DMS53 (cell line): ENCODE results near the gene IFNA8.
A peak's percentile ranks its signal among the peaks of the same experiment; 100 is the strongest.
"Not testable (repeated sequence)": the region's sequence is repeated elsewhere in the genome, so short reads cannot be mapped to it uniquely, and the experiment has no call there.

ENCODE experiments used
- DNase-seq: peaks from one replicate; lab custom pipeline; 2025; lab: John Stamatoyannopoulos, UW

IFNA8 gene

GRCh38 chr9:21428235-21428634 lies 19.3 kb downstream of the IFNA8 start:
- DNase-seq, result no peak

GRCh38 chr9:21429191-21429590 lies 20.3 kb downstream of the IFNA8 start:
- DNase-seq, result no peak

- no peak for DNase-seq
These were observed 23.9 kb downstream of the IFNA8 start for GRCh38 chr9:21432672-21433425.

- DNase-seq, result peak; percentile 81
These were observed 25.5 kb downstream of the IFNA8 start for GRCh38 chr9:21434202-21435014.

- DNase-seq, result not testable (repeated sequence)
These were observed 26.1 kb downstream of the IFNA8 start for GRCh38 chr9:21435015-21435383.

- no peak for DNase-seq
These were observed 31.2 kb downstream of the IFNA8 start, which contains the start of gene IFNA1 for GRCh38 chr9:21440139-21440538. IFNA1 (plus strand) TSS chr9:21440439; CDS start chr9:21440508, 69 bp downstream.

GRCh38 chr9:21443849-21444625 lies 35.1 kb downstream of the IFNA8 start:
- no peak for DNase-seq

GRCh38 chr9:21449312-21449711 lies 40.4 kb downstream of the IFNA8 start:
- DNase-seq, result not testable (repeated sequence)

- DNase-seq, result no peak
These were observed 41.9 kb downstream of the IFNA8 start for GRCh38 chr9:21450733-21451394.

- no peak for DNase-seq
These were observed 43.8 kb downstream of the IFNA8 start for GRCh38 chr9:21452681-21453080.

- DNase-seq, result no peak
These were observed 45.2 kb downstream of the IFNA8 start for GRCh38 chr9:21454149-21454548.

GRCh38 chr9:21455320-21455719 lies 46.4 kb downstream of the IFNA8 start:
- peak; percentile 61 for DNase-seq
